H1 (cell line): ENCODE measurements around the gene SMYD4. TPM values are rescaled to one million over a fixed set of nuclear protein-coding genes. Genes with fewer than 3 reads are reported as not detected.

ENCODE experiments used
- CTCF ChIA-PET: fragments of 300-600 bp; sonication (Branson Sonifier 250); formaldehyde crosslinking; loops from one replicate; lab custom pipeline; 2021; ENCODE audit not compliant: partially characterized antibody; lab: Charles Lee
- POLR2A ChIA-PET: fragments of 300-600 bp; sonication (Branson Sonifier 250); formaldehyde crosslinking; loops from one replicate; lab custom pipeline; 2021; ENCODE audit warnings: inconsistent platforms; ENCODE audit not compliant: partially characterized antibody; lab: Charles Lee
- DNase-seq, 2 experiments: peaks; one replicate each; pipeline versions ENCODE4 v3.0.0 to v3.0.0-alpha.2; 2010 to 2022; ENCODE audit warnings: low spot score in 2 of 2, low read depth in 1 of 2, mixed read lengths in 1 of 2
- FAIRE-seq: peaks from 2 replicates; lab custom pipeline; 2011; peaks lifted over from hg19 to GRCh38; lab: Jason Lieb, UNC
- H2AFZ ChIP-seq: 2 replicates; pipeline ENCODE4 v1.8.1; 2012; ENCODE audit warnings: low read length, inconsistent platforms
- H2AK5ac ChIP-seq: 2 replicates; pipeline ENCODE4 v1.6.1; 2013; ENCODE audit warnings: low read depth, low read length
- H2BK120ac ChIP-seq: replicated peaks from 2 replicates; pipeline ENCODE3; 2013; ENCODE audit warnings: low read depth, low read length, inconsistent platforms
- H2BK12ac ChIP-seq: 2 replicates; pipeline ENCODE4 v1.6.1; 2013; ENCODE audit warnings: low read depth, low read length
- H2BK15ac ChIP-seq: 2 replicates; pipeline ENCODE4 v1.6.1; 2013; ENCODE audit warnings: low read length
- H2BK20ac ChIP-seq: 2 replicates; pipeline ENCODE4 v1.6.1; 2013; ENCODE audit warnings: low read length
- H2BK5ac ChIP-seq: 2 replicates; pipeline ENCODE4 v1.6.1; 2013; ENCODE audit warnings: low read depth, low read length
- H3K14ac ChIP-seq: 2 replicates; pipeline ENCODE4 v1.6.1; 2013; ENCODE audit warnings: inconsistent platforms; ENCODE audit not compliant: insufficient read length
- H3K18ac ChIP-seq: 2 replicates; pipeline ENCODE4 v1.6.1; 2013; ENCODE audit warnings: low read length; ENCODE audit errors: extremely low read depth
- H3K23ac ChIP-seq: 2 replicates; pipeline ENCODE4 v1.6.1; 2013; ENCODE audit warnings: inconsistent platforms; ENCODE audit not compliant: insufficient read length
- H3K23me2 ChIP-seq: 2 replicates; pipeline ENCODE4 v1.6.1; 2013; ENCODE audit warnings: low read depth, low read length
- H3K27ac ChIP-seq: 2 replicates; pipeline ENCODE4 v1.6.1; 2011; ENCODE audit warnings: low read depth, low read length, inconsistent platforms
- H3K27me3 ChIP-seq, 4 experiments: replicated peaks in 1 of 4; 1 replicate in 1 of 4; 2 replicates in 3 of 4; pipeline versions ENCODE4 v1.6.1 to v1.8.1; 2011 to 2013; ENCODE audit warnings: low read length in 3 of 4, mild to moderate bottlenecking in 3 of 4, inconsistent platforms in 2 of 4, mixed read lengths in 2 of 4, moderate library complexity in 1 of 4; ENCODE audit not compliant: control insufficient read depth in 3 of 4, insufficient read depth in 3 of 4; ENCODE audit errors: extremely low read depth in 1 of 4
- H3K36me3 ChIP-seq, 4 experiments: 2 replicates each; pipeline versions ENCODE4 v1.6.1 to v1.8.1; 2011 to 2013; ENCODE audit warnings: mild to moderate bottlenecking in 4 of 4, low read length in 3 of 4, moderate library complexity in 2 of 4, control low read depth in 1 of 4, inconsistent platforms in 1 of 4; ENCODE audit not compliant: insufficient read depth in 4 of 4, control insufficient read depth in 2 of 4
- H3K4ac ChIP-seq: replicated peaks from 2 replicates; pipeline ENCODE3; 2013; ENCODE audit warnings: low read length, low read depth, mixed read lengths, inconsistent platforms; ENCODE audit not compliant: insufficient read length
- H3K4me1 ChIP-seq, 4 experiments: replicated peaks in 1 of 4; 1 replicate in 1 of 4; 2 replicates in 3 of 4; pipeline versions ENCODE4 v1.6.1 to v1.8.1; 2011 to 2013; ENCODE audit warnings: low read length in 3 of 4, inconsistent platforms in 2 of 4, mixed read lengths in 1 of 4; ENCODE audit not compliant: insufficient read depth in 4 of 4, control insufficient read depth in 3 of 4
- H3K4me2 ChIP-seq, 2 experiments: 2 replicates each; pipeline versions ENCODE4 v1.6.1 to v1.8.1; 2011 to 2013; ENCODE audit warnings: low read depth in 2 of 2, low read length in 2 of 2, control low read depth in 1 of 2, inconsistent platforms in 1 of 2, mild to moderate bottlenecking in 1 of 2; ENCODE audit not compliant: insufficient read depth in 1 of 2
- H3K4me3 ChIP-seq, 4 experiments: fragments of 200-600, 300-600 bp in 1 of 4; sonication (generic), shearing (Covaris generic), sonication (Bioruptor Twin) in 1 of 4; 2 replicates each; pipeline versions ENCODE4 v1.5.1 to v1.8.1; 2011 to 2016; ENCODE audit warnings: low read length in 4 of 4, low read depth in 3 of 4, control low read depth in 2 of 4, inconsistent platforms in 2 of 4, mild to moderate bottlenecking in 2 of 4, mixed read lengths in 1 of 4, moderate library complexity in 1 of 4; ENCODE audit not compliant: insufficient read depth in 2 of 4; ENCODE audit errors: extremely low read depth in 1 of 4
- H3K56ac ChIP-seq: replicated peaks from 2 replicates; pipeline ENCODE3; 2013; ENCODE audit warnings: low read depth, mild to moderate bottlenecking, mixed read lengths, low read length, inconsistent platforms; ENCODE audit not compliant: insufficient read length
- H3K79me1 ChIP-seq: 2 replicates; pipeline ENCODE4 v1.6.1; 2013; ENCODE audit warnings: low read depth, low read length, control low read depth
- H3K79me2 ChIP-seq, 2 experiments: 2 replicates each; pipeline versions ENCODE4 v1.6.1 to v1.8.1; 2012 to 2013; ENCODE audit warnings: low read length in 2 of 2, mild to moderate bottlenecking in 2 of 2, inconsistent platforms in 1 of 2; ENCODE audit not compliant: insufficient read depth in 2 of 2, control insufficient read depth in 1 of 2
- H3K9ac ChIP-seq, 4 experiments: replicated peaks in 1 of 4; 1 replicate in 1 of 4; 2 replicates in 3 of 4; pipeline versions ENCODE4 v1.6.1 to v1.8.1; 2011 to 2013; ENCODE audit warnings: low read depth in 3 of 4, low read length in 3 of 4, control low read depth in 2 of 4, mild to moderate bottlenecking in 2 of 4, moderate library complexity in 2 of 4, inconsistent platforms in 1 of 4; ENCODE audit errors: extremely low read depth in 1 of 4
- H3K9me3 ChIP-seq, 2 experiments: 2 replicates each; pipeline versions ENCODE4 v1.6.1 to v1.8.1; 2012 to 2013; ENCODE audit warnings: mild to moderate bottlenecking in 2 of 2, moderate library complexity in 2 of 2, control low read depth in 1 of 2, inconsistent platforms in 1 of 2, low read depth in 1 of 2, low read length in 1 of 2, mixed read lengths in 1 of 2; ENCODE audit not compliant: insufficient read depth in 2 of 2
- H4K20me1 ChIP-seq, 2 experiments: replicated peaks in 1 of 2; 2 replicates each; pipeline versions ENCODE3 to v1.8.1; 2011 to 2013; ENCODE audit warnings: inconsistent platforms in 2 of 2, low read length in 2 of 2, mild to moderate bottlenecking in 1 of 2; ENCODE audit not compliant: insufficient read depth in 2 of 2, control insufficient read depth in 1 of 2
- H4K5ac ChIP-seq: 2 replicates; pipeline ENCODE4 v1.6.1; 2013; ENCODE audit warnings: low read length, low read depth, mixed read lengths, inconsistent platforms; ENCODE audit not compliant: insufficient read length
- H4K8ac ChIP-seq: 2 replicates; pipeline ENCODE4 v1.8.0; 2013; ENCODE audit warnings: mild to moderate bottlenecking, moderate library complexity, low read length, inconsistent platforms; ENCODE audit not compliant: insufficient read depth; ENCODE audit errors: extremely low read depth
- H4K91ac ChIP-seq: replicated peaks from 2 replicates; pipeline ENCODE3; 2013; ENCODE audit warnings: low read length, mixed read lengths, inconsistent platforms; ENCODE audit not compliant: insufficient read length
- BCL11A ChIP-seq, 2 experiments: IDR thresholded peaks; one replicate each; pipeline ENCODE4 v1.6.1; 2011; ENCODE audit warnings: low read depth in 2 of 2, low read length in 2 of 2, mild to moderate bottlenecking in 2 of 2
- EZH2 ChIP-seq: fragments of 200-600 bp; sonication (generic); IDR thresholded peaks from 2 replicates; pipeline ENCODE4 v1.7.1; 2012; ENCODE audit warnings: low read depth, mild to moderate bottlenecking, moderate library complexity, low read length, inconsistent platforms; ENCODE audit not compliant: severe bottlenecking
- FOSL1 ChIP-seq: IDR thresholded peaks from 2 replicates; pipeline ENCODE4 v1.6.1; 2011; ENCODE audit warnings: mild to moderate bottlenecking, low read depth, low read length, moderate library complexity; ENCODE audit not compliant: insufficient read depth
- JUND ChIP-seq: IDR thresholded peaks from 2 replicates; pipeline ENCODE4 v1.6.1; 2011; ENCODE audit warnings: mild to moderate bottlenecking, improper control_type of control experiment, low read length
- POLR2AphosphoS5 ChIP-seq: IDR thresholded peaks from 2 replicates; pipeline ENCODE4 v1.6.1; 2011; ENCODE audit warnings: low read depth, low read length
- RXRA ChIP-seq: IDR thresholded peaks from 2 replicates; pipeline ENCODE4 v1.6.1; 2011; ENCODE audit warnings: low read depth, mild to moderate bottlenecking, low read length, moderate library complexity; ENCODE audit not compliant: insufficient read depth
- SUZ12 ChIP-seq: fragments of 200-600 bp; sonication (generic); IDR thresholded peaks from 2 replicates; pipeline ENCODE4 v1.6.1; 2012; ENCODE audit warnings: mild to moderate bottlenecking, inconsistent platforms, low read length, moderate library complexity, mixed read lengths
- WGBS, 2 experiments: shearing (Covaris generic) in 1 of 2; methylation state at CpG; one replicate each; pipeline versions ENCODE4 v1.1.6 to v1.1.7; 2013 to 2015; ENCODE audit warnings: low lambda C conversion rate in 2 of 2, mixed read lengths in 2 of 2, inconsistent platforms in 1 of 2, low coverage in 1 of 2, missing lambda C conversion rate in 1 of 2; ENCODE audit not compliant: insufficient replicate concordance in 2 of 2, insufficient coverage in 1 of 2, insufficient read length in 1 of 2; ENCODE audit errors: extremely low coverage in 1 of 2, missing lambda C conversion rate in 1 of 2; 5-methylcytosine and 5-hydroxymethylcytosine counted together
- polyA plus RNA-seq, 7 experiments: library from polyadenylated mRNA; depleted of rRNA in 3 of 7; stranded (reverse) in 5 of 7; unstranded in 2 of 7; fragments of >200 nt in 5 of 7; fragments of 200-250 nt in 2 of 7; gene quantifications; 1 replicate in 5 of 7; 2 replicates in 1 of 7; 4 replicates in 1 of 7; pipeline versions ENCODE4 v1.2.1 to v1.2.3, GENCODE V29; 2011 to 2013; ENCODE audit warnings: missing spikeins in 2 of 7, mixed read lengths in 2 of 7
- total RNA-seq: library from RNA; stranded (reverse); fragmentation: NEBNext Ultra II Directional; extraction: Animal tissue kit (Norgen Biotek cat#: 25700); gene quantifications from 2 replicates; pipeline ENCODE4 v1.2.1, GENCODE V29; 2021

SMYD4 gene
- total and polyA plus RNA-seq, 2 of the 8 experiments (the other 6 are each of a cell fraction or from before 2014, with no cell fraction given) = 10.5 to 23.4 TPM

- Histone ChIP-seq H4K91ac (no peak overlapping the region), H3K18ac (no peak overlapping the region), H3K4me2 (no peak overlapping the region; a peak in 1 of 4 replicates), H3K4me1 (peaks cover 0 to 32% (median 25%) of the 10 kb centered on the region in 4 experiments; a peak in 6 of 7 replicates), H3K14ac (no peak overlapping the region), H3K23ac (no peak overlapping the region), H3K23me2 (peaks cover 9% of the 10 kb centered on the region; the same call in 1 of the 2 replicates), H3K4me3 (no peak overlapping the region), H2BK20ac (no peak overlapping the region), H3K4ac (no peak overlapping the region), H4K5ac (no peak overlapping the region), H2BK5ac (no peak overlapping the region), H2BK12ac (no peak overlapping the region), H2BK15ac (no peak overlapping the region), H3K27me3 (no peaks in the 10 kb centered on the region; a peak in 2 of 7 replicates), H2BK120ac (no peak overlapping the region), H3K27ac (no peak overlapping the region), H4K8ac (peak overlapping the region; percentile 38; the same call in 1 of the 2 replicates), H3K79me2 (no peaks in the 10 kb centered on the region), H3K79me1 (no peaks in the 10 kb centered on the region), H3K56ac (no peak overlapping the region), H2AK5ac (no peak overlapping the region), H3K9me3 (no peaks in the 10 kb centered on the region), H3K9ac (no peak overlapping the region), H2AFZ (no peak overlapping the region), H4K20me1 (no peaks in the 10 kb centered on the region), H3K36me3 (no peaks in the 10 kb centered on the region; a peak in 1 of 8 replicates)
- ChIA-PET POLR2A (interaction anchor here (0.6 to 3.8 kb wide), 12 partner anchors 9 to 212 kb away, joined by 3 to 17 read pairs (median 6); partner anchors contain the start of gene WDR81), CTCF (interaction anchor here (0.9 to 6.0 kb wide), 14 partner anchors 9 to 117 kb away, joined by 3 to 70 read pairs (median 7); partner anchors contain the start of gene RILP)
- 78% methylated on average over 19 of the region's 21 CpGs; no CpG with 5 or more reads in 1 of the 2 experiments for WGBS, 2 experiments
- no peak for TF ChIP-seq RXRA
- no peak for TF ChIP-seq BCL11A (IDR thresholded peaks at IDR 0.05; ENCODE audit: low read depth in 2 of 2, low read length in 2 of 2)
- no peak for TF ChIP-seq EZH2
- TF ChIP-seq JUND = no peak
- TF ChIP-seq POLR2AphosphoS5 = no peak
- no peak for TF ChIP-seq SUZ12
- TF ChIP-seq FOSL1 = no peak
- FAIRE-seq (no peak), DNase-seq (no peak)
Measured at GRCh38 chr17:1766382-1767135, 63.1 kb downstream of the SMYD4 start.
